GM13977 (cell line): ENCODE data around the gene RNU6-8.

Experiments
- DNase-seq: peaks from one replicate; pipeline ENCODE4 v3.0.0; 2012; ENCODE audit warnings: low spot score
- in situ Hi-C: fragments of 300-500 bp; cut with MboI; formaldehyde crosslinking; loops from one replicate; pipeline ENCODE4 v1.12.0; 2022; ENCODE audit warnings: low sequenced_read_pairs, low pct_unique_long_range_greater_than_20kb, mixed read lengths, inconsistent platforms; ENCODE audit not compliant: unreplicated experiment
- TF ChIP-seq, protein P1 (sequence below): IDR thresholded peaks from 2 replicates; pipeline ENCODE4 v1.5.1; 2012; ENCODE audit warnings: mild to moderate bottlenecking, control low read depth; ENCODE audit not compliant: insufficient read depth; ENCODE audit errors: extremely low read depth, missing control alignments

RNU6-8 gene

DNA sequence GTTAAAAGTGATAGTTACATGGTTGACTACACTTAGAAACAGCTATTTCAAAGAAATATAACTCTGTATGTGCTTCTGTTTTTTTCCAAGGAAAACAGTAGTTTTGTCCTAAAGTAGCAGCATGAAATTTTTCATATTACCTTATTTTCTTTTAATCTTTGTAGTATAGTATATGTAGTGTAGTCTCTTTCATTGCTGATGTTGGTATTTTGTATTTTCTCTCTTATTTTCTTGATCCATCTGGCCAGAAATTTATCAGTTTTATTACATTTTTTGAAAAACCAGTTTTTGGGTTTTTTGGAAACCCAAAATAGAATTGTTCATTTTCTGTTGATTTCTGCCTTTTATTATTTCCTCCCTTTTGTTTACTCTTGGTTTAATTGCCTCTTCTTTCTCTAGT lies 6.4 kb upstream of the RNU6-8 start:
- in situ Hi-C loops, result loop anchor here (25.0 kb wide), 1 partner anchor 122 kb away; the partner anchor contains the start of gene ARHGAP5
- no peak for DNase-seq
- TF ChIP-seq, protein P1, sequence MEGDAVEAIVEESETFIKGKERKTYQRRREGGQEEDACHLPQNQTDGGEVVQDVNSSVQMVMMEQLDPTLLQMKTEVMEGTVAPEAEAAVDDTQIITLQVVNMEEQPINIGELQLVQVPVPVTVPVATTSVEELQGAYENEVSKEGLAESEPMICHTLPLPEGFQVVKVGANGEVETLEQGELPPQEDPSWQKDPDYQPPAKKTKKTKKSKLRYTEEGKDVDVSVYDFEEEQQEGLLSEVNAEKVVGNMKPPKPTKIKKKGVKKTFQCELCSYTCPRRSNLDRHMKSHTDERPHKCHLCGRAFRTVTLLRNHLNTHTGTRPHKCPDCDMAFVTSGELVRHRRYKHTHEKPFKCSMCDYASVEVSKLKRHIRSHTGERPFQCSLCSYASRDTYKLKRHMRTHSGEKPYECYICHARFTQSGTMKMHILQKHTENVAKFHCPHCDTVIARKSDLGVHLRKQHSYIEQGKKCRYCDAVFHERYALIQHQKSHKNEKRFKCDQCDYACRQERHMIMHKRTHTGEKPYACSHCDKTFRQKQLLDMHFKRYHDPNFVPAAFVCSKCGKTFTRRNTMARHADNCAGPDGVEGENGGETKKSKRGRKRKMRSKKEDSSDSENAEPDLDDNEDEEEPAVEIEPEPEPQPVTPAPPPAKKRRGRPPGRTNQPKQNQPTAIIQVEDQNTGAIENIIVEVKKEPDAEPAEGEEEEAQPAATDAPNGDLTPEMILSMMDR, result no peak

DNA sequence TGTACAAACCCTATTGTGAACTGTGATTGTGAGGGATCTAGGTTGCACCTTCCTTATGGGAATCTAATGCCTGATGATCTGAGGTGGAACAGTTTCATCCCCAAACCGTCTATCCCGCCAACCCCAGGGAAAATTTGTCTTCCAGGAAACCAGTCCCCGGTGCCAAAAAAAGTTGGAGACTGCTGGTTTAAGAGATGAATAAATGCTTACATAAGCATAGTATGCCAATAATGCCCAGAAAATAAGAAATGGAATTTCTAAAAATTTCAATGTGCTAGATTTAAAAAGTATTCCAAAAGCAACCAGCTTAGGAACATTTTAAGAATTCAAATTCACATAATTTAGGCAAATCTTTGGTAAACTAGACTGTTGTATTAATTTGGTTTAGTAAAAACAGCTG lies 5.4 kb upstream of the RNU6-8 start:
- TF ChIP-seq, protein P1, result no peak
- no peak for DNase-seq
- in situ Hi-C loops, result loop anchor here (25.0 kb wide), 1 partner anchor 121 kb away; the partner anchor contains the start of gene ARHGAP5

DNA sequence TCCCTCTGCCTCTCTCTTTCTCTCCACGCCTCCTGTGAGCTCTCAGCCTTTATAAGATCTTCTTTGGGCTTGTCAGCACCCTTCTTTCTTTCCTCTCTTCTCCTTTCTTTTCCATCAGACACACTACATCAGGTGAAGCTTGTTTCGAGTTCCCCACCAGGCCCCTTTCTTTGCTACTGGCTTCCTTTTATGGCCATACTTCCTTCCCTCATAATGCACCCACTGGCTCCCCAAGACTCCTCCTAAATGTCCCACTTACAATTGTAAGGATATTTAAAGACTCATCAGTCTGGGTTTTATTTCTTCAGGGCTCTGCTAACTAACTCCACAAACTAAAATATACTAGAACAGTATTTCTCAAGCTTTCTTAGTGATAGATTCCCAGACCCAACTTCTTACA lies 3.5 kb upstream of the RNU6-8 start:
- DNase-seq, result no peak
- in situ Hi-C loops, result loop anchor here (25.0 kb wide), 1 partner anchor 119 kb away; the partner anchor contains the start of gene ARHGAP5

DNA sequence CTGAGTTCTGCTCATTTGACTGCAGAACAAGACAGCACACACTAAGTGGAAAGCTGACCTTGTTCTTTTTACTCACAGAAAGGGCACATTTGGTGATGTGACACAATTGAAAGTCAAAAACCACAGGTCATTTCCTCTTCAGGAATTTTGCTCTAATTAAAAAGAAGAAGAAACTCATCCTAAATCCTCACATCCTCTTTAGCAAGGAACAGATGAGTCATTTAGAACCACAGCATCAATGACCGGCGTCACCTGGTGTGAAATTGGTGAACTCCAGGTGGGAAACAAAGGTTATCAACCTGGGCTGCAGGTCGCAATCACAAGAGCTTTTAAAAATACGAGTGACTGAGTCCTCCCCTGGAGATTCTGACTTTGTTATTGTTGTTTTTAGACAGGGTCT lies 2.9 kb upstream of the RNU6-8 start:
- no peak for DNase-seq
- in situ Hi-C loops, result loop anchor here (25.0 kb wide), 1 partner anchor 119 kb away; the partner anchor contains the start of gene ARHGAP5
- TF ChIP-seq, protein P1, result no peak

More for the DNA sequence above, 3.5 kb upstream of the RNU6-8 start:
- TF ChIP-seq, protein P1, result no peak

DNA sequence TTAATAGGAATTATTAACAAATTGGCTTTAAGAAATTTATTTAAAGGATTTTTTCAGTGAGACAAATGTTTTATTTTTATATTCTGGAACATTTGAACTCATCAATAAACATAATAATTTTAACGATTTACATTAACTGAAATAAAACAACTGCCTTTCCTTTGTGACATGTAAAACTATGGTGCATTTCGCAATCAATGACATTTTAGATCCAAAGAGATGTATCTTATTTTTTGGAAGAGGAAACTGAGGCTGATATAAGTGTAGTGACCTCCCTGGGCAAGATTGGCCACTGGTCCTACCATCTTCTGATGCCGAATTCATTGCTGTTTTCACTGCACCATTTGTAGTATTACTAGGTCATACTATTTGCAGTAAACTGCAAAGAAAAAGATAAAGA lies 2.5 kb upstream of the RNU6-8 start:
- DNase-seq, result no peak
- TF ChIP-seq, protein P1, result no peak
- in situ Hi-C loops, result loop anchor here (25.0 kb wide), 1 partner anchor 118 kb away; the partner anchor contains the start of gene ARHGAP5

DNA sequence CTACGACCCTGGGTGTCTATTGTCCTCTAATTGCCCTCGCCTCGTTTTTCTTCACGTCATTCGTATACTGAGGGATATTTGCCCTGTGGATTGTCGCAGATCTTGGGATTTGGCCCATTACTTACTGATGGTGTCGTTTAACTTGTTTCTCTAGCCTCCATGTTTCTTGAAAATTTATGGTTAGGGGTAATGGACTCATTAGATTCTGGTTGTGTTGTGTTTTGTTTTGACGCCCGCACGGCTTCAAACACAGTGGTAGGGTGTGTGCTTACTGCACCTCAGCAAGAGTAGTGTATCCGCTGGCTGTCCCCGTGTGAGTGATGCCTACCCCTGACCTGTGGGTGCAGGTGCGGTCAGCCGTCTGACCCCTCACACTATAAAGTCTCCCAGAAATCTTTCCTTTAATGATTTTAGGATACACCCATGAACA lies 874 bp upstream of the RNU6-8 start:
- in situ Hi-C loops, result loop anchor here (25.0 kb wide), 1 partner anchor 117 kb away; the partner anchor contains the start of gene ARHGAP5
- DNase-seq, result no peak
- TF ChIP-seq, protein P1, result no peak
